GM12878 (cell line): Measurements from ENCODE around the gene COQ2. TPM values are rescaled to one million over a fixed set of nuclear protein-coding genes. Genes with fewer than 3 reads are reported as not detected.

Experiments
- ATAC-seq: fragments of 200-7000 bp; cut with Tn5 transposase; 3 replicates; pipeline ENCODE4 v1.9.1; 2020; ENCODE audit warnings: mild to moderate bottlenecking, moderate library complexity
- BruUV-seq: library from RNA; stranded (reverse); fragments of 400-500 nt; replicated peaks from 2 replicates; lab custom pipeline; 2021; lab: Mats Ljungman, UMichigan
- CTCF ChIA-PET: fragments of 300-600 bp; sonication (Branson Sonifier 250); formaldehyde crosslinking; extraction: SDS; loops from one replicate; lab custom pipeline; 2021; ENCODE audit warnings: inconsistent platforms; lab: Yijun Ruan, JAX
- POLR2A ChIA-PET: fragments of 350-600 bp; formaldehyde crosslinking; extraction: SDS; loops from one replicate; lab custom pipeline; 2021; ENCODE audit warnings: inconsistent platforms; lab: Charles Lee
- RAD21 ChIA-PET: fragments of 300-600 bp; sonication (Branson Sonifier 250); formaldehyde crosslinking; loops from one replicate; lab custom pipeline; 2023; ENCODE audit warnings: antibody characterized with exemption; ENCODE audit not compliant: unreplicated experiment; lab: Charles Lee
- SMC1A ChIA-PET: fragments of 300-600 bp; sonication (Branson Sonifier 250); formaldehyde crosslinking; loops from one replicate; lab custom pipeline; 2023; ENCODE audit not compliant: unreplicated experiment, uncharacterized antibody; lab: Charles Lee
- DNase-seq: peaks from one replicate; pipeline ENCODE4 v3.0.0-alpha.2; 2011; ENCODE audit warnings: low read depth, low spot score
- FAIRE-seq: peaks from 3 replicates; lab custom pipeline; 2011; peaks lifted over from hg19 to GRCh38; lab: Jason Lieb, UNC
- H2AFZ ChIP-seq: 2 replicates; pipeline ENCODE4 v1.6.0; 2011; ENCODE audit warnings: low read depth, low read length, control low read depth; ENCODE audit not compliant: control insufficient read depth
- H3K27ac ChIP-seq: 2 replicates; pipeline ENCODE4 v1.5.1; 2011; ENCODE audit warnings: control low read depth; ENCODE audit not compliant: control insufficient read depth, insufficient read depth
- H3K27me3 ChIP-seq, 2 experiments: replicated peaks in 1 of 2; 2 replicates each; pipeline versions ENCODE4 v1.6.0 to v1.6.1; 2011; ENCODE audit warnings: low read length in 1 of 2; ENCODE audit not compliant: control insufficient read depth in 2 of 2, insufficient read depth in 2 of 2
- H3K36me3 ChIP-seq, 2 experiments: 2 replicates each; pipeline ENCODE4 v1.5.1; 2011; ENCODE audit warnings: low read length in 1 of 2; ENCODE audit not compliant: control insufficient read depth in 2 of 2, insufficient read depth in 2 of 2
- H3K4me1 ChIP-seq: 2 replicates; pipeline ENCODE4 v1.6.1; 2011; ENCODE audit warnings: mild to moderate bottlenecking, low read length, moderate library complexity, mixed read lengths; ENCODE audit not compliant: control insufficient read depth, insufficient read depth
- H3K4me2 ChIP-seq: 2 replicates; pipeline ENCODE4 v1.6.0; 2011; ENCODE audit warnings: control low read depth; ENCODE audit not compliant: control insufficient read depth, insufficient read depth
- H3K4me3 ChIP-seq: fragments of 200-600 bp; sonication (generic); 2 replicates; pipeline ENCODE4 v1.5.1; 2016
- H3K79me2 ChIP-seq: 2 replicates; pipeline ENCODE4 v1.6.0; 2011; ENCODE audit warnings: low read length; ENCODE audit not compliant: control insufficient read depth, insufficient read depth
- H3K9ac ChIP-seq: 2 replicates; pipeline ENCODE4 v1.8.0; 2011; ENCODE audit warnings: low read length, control low read depth, mixed read lengths; ENCODE audit not compliant: control insufficient read depth, insufficient read depth
- H3K9me3 ChIP-seq: replicated peaks from 3 replicates; pipeline ENCODE4 v1.5.1; 2011; ENCODE audit warnings: mild to moderate bottlenecking, low read length; ENCODE audit not compliant: control insufficient read depth, insufficient read depth
- H4K20me1 ChIP-seq: 2 replicates; pipeline ENCODE4 v1.6.0; 2011; ENCODE audit not compliant: control insufficient read depth, insufficient read depth
- BHLHE40 ChIP-seq, 2 experiments: fragments of 450-650 bp in 1 of 2; IDR thresholded peaks; 2 replicates each; pipeline ENCODE4 v1.6.1; 2011 to 2017; ENCODE audit warnings: low read depth in 2 of 2, borderline replicate concordance in 1 of 2, improper control_type of control experiment in 1 of 2, low read length in 1 of 2, mild to moderate bottlenecking in 1 of 2
- E2F8 ChIP-seq: fragments of 450-650 bp; IDR thresholded peaks from 2 replicates; pipeline ENCODE4 v1.6.1; 2018; ENCODE audit warnings: mild to moderate bottlenecking, low read depth, moderate library complexity; ENCODE audit not compliant: partially characterized antibody
- E4F1 ChIP-seq: fragments of 450-650 bp; IDR thresholded peaks from 2 replicates; pipeline ENCODE4 v1.6.1; 2018; ENCODE audit warnings: borderline replicate concordance, mild to moderate bottlenecking; ENCODE audit not compliant: partially characterized antibody
- HCFC1 ChIP-seq: fragments of 150-350 bp; IDR thresholded peaks from 2 replicates; pipeline ENCODE4 v1.6.1; 2014; ENCODE audit warnings: low read length
- HDAC2 ChIP-seq: fragments of 200-600 bp; sonication (generic); IDR thresholded peaks from 2 replicates; pipeline ENCODE4 v1.6.1; 2017
- NFIC ChIP-seq: IDR thresholded peaks from 2 replicates; pipeline ENCODE4 v1.6.1; 2012; ENCODE audit warnings: low read depth, mild to moderate bottlenecking, inconsistent platforms, low read length, moderate library complexity
- PML ChIP-seq: IDR thresholded peaks from 2 replicates; pipeline ENCODE4 v1.6.1; 2012; ENCODE audit warnings: low read length, inconsistent platforms
- POLR2AphosphoS2 ChIP-seq: IDR thresholded peaks from 2 replicates; pipeline ENCODE4 v1.6.1; 2011; ENCODE audit warnings: low read depth, mild to moderate bottlenecking, low read length, improper control_type of control experiment, moderate library complexity
- SREBF1 ChIP-seq: IDR thresholded peaks from 2 replicates; pipeline ENCODE4 v1.6.1; 2012; ENCODE audit warnings: mild to moderate bottlenecking, low read length
- ZNF217 ChIP-seq: fragments of 450-650 bp; IDR thresholded peaks from 2 replicates; pipeline ENCODE4 v1.6.1; 2017; ENCODE audit warnings: antibody characterized with exemption, mild to moderate bottlenecking
- ZNF384 ChIP-seq: IDR thresholded peaks from 2 replicates; pipeline ENCODE4 v1.6.1; 2012; ENCODE audit warnings: low read depth, mild to moderate bottlenecking, low read length, improper control_type of control experiment, borderline replicate concordance
- ZZZ3 ChIP-seq: IDR thresholded peaks from 2 replicates; pipeline ENCODE4 v1.6.1; 2011; ENCODE audit warnings: low read depth; ENCODE audit not compliant: control insufficient read depth, insufficient read length
- whole genome bisulfite sequencing: methylation state at CpG from one replicate; pipeline ENCODE4 v1.1.6; 2016; ENCODE audit warnings: low lambda C conversion rate; ENCODE audit not compliant: insufficient replicate concordance, insufficient coverage; ENCODE audit errors: missing lambda C conversion rate; 5-methylcytosine and 5-hydroxymethylcytosine counted together
- in situ Hi-C: fragments of 300-500 bp; cut with MboI; formaldehyde crosslinking; loops from 9 replicates; pipeline ENCODE4 v1.14.3; 2018; ENCODE audit warnings: mixed read lengths
- intact Hi-C: fragments of 100-400 bp; cut with micrococcal nuclease; formaldehyde crosslinking; loops from one replicate; pipeline ENCODE4 v1.14.2; 2022; ENCODE audit not compliant: unreplicated experiment
- polyA plus RNA-seq, 11 experiments: library from polyadenylated mRNA; depleted of rRNA in 4 of 11; unstranded in 6 of 11; stranded (reverse) in 5 of 11; fragments of >200 nt; fragmentation: Nextera tagmentation in 4 of 11; fragmentation: Illumina TruSeq in 1 of 11; extraction: Ambion mirVana in 4 of 11; extraction: Trizol in 1 of 11; gene quantifications; 1 replicate in 1 of 11; 2 replicates in 10 of 11; pipeline versions ENCODE4 v1.2.1 to v1.2.3, GENCODE V29; 2011 to 2016; ENCODE audit warnings: inconsistent platforms in 2 of 11, missing spikeins in 2 of 11, low read depth in 1 of 11
- total RNA-seq, 4 experiments: library from RNA; depleted of rRNA in 3 of 4; stranded (reverse); fragments of >200 nt in 3 of 4; fragmentation: Illumina TruSeq in 1 of 4; extraction: Trizol in 1 of 4; gene quantifications; 2 replicates each; pipeline versions ENCODE4 v1.2.1 to v1.2.3, GENCODE V29; 2013 to 2021
- TF ChIP-seq, protein P1 (sequence below): IDR thresholded peaks from 2 replicates; pipeline ENCODE4 v1.6.1; 2012; ENCODE audit warnings: low read depth, low read length, improper control_type of control experiment
- TF ChIP-seq, protein P2 (sequence below): fragments of 450-650 bp; formaldehyde crosslinking; IDR thresholded peaks from 2 replicates; pipeline ENCODE4 v1.4.0; 2020; ENCODE audit warnings: mild to moderate bottlenecking, moderate library complexity

The COQ2 gene
- total and polyA plus RNA-seq, 10 of the 15 experiments (the other 5 are each of a cell fraction or from before 2014, with no cell fraction given) = 5.0 to 46.7 (median 19.1) TPM

- TF ChIP-seq ZNF217 = no peak
- TF ChIP-seq SREBF1 = no peak
- TF ChIP-seq PML = no peak
- TF ChIP-seq POLR2AphosphoS2 = no peak
Observed at GRCh38 chr4:83229791-83230190, 54.8 kb downstream of the COQ2 start (continued).

- DNase-seq = no peak
- RAD21 ChIA-PET = no interaction called here
- SMC1A ChIA-PET = no interaction called here
- Histone ChIP-seq H3K27me3 (no peaks in the 10 kb centered on the region), H2AFZ (no peak overlapping the region), H3K36me3 (no peaks in the 10 kb centered on the region), H3K27ac (no peak overlapping the region), H3K4me2 (no peak overlapping the region), H3K4me1 (peaks cover 26% of the 10 kb centered on the region), H3K79me2 (no peaks in the 10 kb centered on the region), H3K9ac (no peak overlapping the region), H3K9me3 (no peaks in the 10 kb centered on the region; the same call in 2 of the 3 replicates), H4K20me1 (no peaks in the 10 kb centered on the region), H3K4me3 (no peak overlapping the region)
- POLR2A ChIA-PET = no interaction called here
- TF ChIP-seq HDAC2 (no peak), NFIC (no peak), E4F1 (no peak), E2F8 (no peak), ZZZ3 (no peak), BHLHE40 (IDR thresholded peaks at IDR 0.05; ENCODE audit: borderline replicate concordance in 1 of 2, low read depth in 2 of 2, low read length in 1 of 2) (no peak), HCFC1 (no peak), ZNF384 (no peak)
- TF ChIP-seq, protein P1, sequence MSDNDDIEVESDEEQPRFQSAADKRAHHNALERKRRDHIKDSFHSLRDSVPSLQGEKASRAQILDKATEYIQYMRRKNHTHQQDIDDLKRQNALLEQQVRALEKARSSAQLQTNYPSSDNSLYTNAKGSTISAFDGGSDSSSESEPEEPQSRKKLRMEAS = no peak
- TF ChIP-seq, protein P2, sequence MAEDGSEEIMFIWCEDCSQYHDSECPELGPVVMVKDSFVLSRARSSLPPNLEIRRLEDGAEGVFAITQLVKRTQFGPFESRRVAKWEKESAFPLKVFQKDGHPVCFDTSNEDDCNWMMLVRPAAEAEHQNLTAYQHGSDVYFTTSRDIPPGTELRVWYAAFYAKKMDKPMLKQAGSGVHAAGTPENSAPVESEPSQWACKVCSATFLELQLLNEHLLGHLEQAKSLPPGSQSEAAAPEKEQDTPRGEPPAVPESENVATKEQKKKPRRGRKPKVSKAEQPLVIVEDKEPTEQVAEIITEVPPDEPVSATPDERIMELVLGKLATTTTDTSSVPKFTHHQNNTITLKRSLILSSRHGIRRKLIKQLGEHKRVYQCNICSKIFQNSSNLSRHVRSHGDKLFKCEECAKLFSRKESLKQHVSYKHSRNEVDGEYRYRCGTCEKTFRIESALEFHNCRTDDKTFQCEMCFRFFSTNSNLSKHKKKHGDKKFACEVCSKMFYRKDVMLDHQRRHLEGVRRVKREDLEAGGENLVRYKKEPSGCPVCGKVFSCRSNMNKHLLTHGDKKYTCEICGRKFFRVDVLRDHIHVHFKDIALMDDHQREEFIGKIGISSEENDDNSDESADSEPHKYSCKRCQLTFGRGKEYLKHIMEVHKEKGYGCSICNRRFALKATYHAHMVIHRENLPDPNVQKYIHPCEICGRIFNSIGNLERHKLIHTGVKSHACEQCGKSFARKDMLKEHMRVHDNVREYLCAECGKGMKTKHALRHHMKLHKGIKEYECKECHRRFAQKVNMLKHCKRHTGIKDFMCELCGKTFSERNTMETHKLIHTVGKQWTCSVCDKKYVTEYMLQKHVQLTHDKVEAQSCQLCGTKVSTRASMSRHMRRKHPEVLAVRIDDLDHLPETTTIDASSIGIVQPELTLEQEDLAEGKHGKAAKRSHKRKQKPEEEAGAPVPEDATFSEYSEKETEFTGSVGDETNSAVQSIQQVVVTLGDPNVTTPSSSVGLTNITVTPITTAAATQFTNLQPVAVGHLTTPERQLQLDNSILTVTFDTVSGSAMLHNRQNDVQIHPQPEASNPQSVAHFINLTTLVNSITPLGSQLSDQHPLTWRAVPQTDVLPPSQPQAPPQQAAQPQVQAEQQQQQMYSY (CRISPR knock-in tag) = no peak
- FAIRE-seq = no peak
- no TSS peak for BruUV-seq
- 96% methylated on average over 1 of the region's 1 CpG for WGBS
- ATAC-seq = no peak
- intact Hi-C loops = no loop called here
- CTCF ChIA-PET = no interaction called here
- in situ Hi-C loops = no loop called here
Observed at GRCh38 chr4:83228231-83228630, 56.4 kb downstream of the COQ2 start.
